Neural progenitor cell (in vitro differentiated cells): ENCODE measurements around the gene ANKRD60.

Experiments used
- EZH2 ChIP-seq: fragments of 200-600 bp; sonication (generic); IDR thresholded peaks from 2 replicates; pipeline ENCODE4 v1.6.1; 2017; ENCODE audit warnings: antibody characterized with exemption, mild to moderate bottlenecking, moderate library complexity
- TF ChIP-seq, protein P1 (sequence below): fragments of 200-600 bp; sonication (generic); IDR thresholded peaks from 2 replicates; pipeline ENCODE4 v1.5.1; 2017; ENCODE audit warnings: antibody characterized with exemption, mild to moderate bottlenecking

DNA sequence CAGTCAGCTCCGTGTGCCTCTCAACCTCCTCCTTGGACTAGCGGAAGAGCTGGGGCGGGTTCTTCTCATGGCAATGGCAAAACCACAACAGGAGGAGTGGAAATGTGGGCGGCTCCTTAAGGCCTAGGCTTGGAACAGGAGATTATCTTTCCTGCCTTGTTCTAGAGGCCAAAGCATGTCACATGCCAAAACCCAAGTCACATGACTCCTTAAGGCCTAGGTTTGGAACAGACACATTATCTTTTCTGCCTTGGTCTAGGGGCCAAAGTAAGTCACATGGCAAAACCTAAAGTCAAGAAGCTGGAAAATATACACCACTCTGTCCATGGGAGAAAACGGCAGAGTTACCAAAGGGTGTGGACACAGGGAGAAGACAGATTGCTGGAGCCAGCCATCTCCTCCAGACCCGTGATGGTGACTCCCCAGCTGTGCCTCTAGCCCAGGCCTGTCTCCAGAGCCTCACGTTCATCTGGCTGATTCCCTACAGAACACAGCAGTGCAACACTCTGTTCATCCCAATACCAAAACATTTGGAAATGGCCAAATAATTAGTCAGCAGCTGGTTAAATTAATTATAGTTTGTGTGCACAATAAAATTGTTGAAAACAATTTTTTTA is 34.2 kb downstream of the ANKRD60 start:
- no peak for TF ChIP-seq EZH2
- TF ChIP-seq, protein P1, sequence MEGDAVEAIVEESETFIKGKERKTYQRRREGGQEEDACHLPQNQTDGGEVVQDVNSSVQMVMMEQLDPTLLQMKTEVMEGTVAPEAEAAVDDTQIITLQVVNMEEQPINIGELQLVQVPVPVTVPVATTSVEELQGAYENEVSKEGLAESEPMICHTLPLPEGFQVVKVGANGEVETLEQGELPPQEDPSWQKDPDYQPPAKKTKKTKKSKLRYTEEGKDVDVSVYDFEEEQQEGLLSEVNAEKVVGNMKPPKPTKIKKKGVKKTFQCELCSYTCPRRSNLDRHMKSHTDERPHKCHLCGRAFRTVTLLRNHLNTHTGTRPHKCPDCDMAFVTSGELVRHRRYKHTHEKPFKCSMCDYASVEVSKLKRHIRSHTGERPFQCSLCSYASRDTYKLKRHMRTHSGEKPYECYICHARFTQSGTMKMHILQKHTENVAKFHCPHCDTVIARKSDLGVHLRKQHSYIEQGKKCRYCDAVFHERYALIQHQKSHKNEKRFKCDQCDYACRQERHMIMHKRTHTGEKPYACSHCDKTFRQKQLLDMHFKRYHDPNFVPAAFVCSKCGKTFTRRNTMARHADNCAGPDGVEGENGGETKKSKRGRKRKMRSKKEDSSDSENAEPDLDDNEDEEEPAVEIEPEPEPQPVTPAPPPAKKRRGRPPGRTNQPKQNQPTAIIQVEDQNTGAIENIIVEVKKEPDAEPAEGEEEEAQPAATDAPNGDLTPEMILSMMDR, result no peak
